ENCODE measurements around the gene SUSD2.
"Not testable (repeated sequence)": the region's sequence is repeated elsewhere in the genome, so short reads cannot be mapped to it uniquely, and the experiment has no call there.

Gene SUSD2

DNA sequence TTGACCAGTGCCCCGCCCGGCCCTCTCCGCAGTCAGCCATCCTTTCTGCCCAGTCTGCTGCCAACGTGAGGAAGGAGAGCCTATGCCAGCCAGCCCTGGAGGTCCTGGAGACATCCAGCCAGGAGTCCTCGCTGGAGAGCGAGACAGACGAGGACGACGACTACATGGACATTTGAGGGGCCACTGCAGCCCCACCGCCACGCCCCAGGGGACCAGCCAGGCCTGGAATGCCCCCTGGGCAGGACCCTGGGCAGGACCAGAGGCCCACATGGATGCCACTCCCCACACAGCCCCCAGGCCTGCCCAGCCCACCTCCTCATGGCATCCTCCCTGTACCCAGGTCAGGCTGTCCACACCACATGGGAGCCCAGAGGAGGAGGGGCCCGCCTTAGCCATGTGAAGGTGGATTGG, 3.3 kb upstream of the SUSD2 start:
- no peak for DNase-seq

DNA sequence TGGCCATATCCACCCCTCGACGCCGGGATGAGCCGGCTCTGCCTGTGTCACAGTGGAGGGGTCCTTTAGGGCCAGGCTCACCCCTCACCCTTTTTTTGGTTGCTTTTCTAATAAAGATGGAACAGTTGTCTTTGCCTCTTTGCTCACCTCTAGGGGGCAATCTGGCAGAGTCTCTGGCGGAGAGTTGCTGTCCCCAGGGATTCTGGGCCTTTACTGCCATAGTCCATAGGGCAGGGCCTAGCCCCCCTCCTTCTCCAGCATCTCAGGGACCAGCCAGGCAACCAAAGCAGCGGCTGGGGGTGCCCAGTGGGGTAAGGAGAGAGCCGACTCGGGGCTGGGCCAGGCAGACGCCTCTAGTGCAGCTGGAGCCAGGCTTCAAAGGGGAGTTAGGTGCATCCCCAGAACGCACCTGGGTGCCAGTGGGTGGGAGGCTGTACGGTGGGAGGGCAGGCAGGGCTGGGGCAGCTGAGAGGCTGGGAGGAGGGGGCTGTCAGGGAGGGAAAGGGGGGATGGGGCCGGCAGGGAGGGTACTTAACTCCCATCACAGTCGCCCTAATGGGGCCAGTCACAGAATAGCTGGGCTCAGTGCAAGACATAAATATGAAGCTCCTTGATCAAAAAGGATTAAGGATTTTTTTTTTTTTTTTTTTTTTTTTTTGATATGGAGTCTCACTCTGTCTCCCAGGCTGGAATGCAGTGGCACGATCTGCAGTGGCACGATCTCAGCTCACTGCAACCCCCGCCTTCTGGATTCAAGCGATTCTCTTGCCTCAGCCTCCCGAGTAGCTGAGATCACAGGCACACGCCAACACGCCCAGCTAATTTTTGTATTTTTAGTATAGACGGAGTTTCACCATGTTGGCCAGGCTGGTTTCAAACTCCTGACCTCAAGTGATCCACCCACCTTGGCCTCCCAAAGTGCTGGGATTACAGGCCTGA, 2.5 kb upstream of the SUSD2 start:
- no peak for DNase-seq

DNA sequence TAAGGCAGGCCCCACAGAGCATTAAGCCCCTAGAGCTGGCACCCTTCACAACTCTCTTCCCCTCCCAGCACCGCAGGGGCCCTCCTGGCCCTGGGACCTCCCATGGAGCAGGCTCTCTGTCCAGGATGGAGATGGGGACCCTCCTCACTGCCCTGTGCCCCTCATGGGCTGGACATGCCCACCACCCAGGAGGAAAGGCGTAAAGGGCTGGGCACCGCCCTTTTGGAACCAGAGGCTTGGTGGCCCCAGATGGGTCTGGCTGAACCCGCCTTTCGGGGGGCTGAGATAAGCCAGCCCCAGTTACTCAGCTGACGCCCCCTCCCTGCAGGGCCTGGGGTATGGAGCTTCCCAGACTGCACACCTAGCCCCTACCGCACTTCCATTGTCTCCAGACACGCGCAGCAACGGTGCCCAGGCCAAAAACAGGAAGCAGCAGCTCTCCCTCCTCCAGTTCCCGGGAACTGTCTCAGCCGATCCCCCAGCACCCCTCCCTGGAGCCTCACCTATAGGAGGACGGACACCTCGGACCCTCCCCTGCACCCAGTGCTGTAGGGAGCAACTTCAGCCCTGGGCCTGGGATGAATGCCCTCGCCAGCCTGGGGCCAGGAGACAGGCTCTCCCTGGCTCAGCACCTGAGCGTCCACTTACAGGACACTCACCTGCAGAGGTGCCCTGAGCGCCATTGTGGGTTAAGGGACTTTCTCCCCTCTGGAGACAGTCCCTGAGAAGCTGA, 1.6 kb upstream of the SUSD2 start:
- DNase-seq, result no peak

DNA sequence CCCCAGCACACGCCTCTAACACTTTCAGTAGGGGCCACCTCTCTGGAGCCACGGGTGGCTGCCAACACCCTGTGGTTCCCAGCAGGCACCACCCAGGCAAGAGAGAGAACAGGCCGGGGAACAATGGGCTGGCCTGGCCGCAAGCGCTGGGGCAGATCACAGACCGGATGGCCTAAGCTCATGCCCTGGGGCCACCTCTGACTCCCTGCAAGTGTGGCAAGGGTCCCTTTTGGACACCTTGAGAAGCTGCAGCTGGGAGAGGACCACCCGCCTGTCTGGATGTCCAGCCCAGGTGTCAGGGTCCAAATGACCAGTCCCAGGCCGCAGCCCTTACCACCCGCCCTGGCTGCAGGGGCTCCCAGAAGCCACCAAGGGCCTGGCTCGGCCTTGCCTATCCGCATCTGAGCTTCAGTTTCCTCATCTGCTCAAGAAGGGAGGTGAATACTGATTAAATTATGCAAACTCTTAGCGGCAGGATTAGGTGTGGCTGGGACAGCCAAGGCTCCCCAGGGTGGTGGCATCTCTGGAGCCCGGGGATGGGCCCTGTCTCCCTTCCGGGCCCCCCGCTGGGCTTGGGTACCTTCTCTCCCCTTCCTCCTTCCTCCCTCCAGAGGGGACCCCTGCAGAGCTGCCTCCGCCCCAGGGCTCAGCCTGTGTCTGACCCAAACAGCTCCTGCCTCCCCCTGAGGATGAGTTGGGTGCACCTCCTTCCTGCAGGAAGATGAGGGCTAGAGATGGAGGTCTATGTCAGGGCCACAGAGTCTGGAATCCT, 785 bp upstream of the SUSD2 start:
- no peak for DNase-seq

DNA sequence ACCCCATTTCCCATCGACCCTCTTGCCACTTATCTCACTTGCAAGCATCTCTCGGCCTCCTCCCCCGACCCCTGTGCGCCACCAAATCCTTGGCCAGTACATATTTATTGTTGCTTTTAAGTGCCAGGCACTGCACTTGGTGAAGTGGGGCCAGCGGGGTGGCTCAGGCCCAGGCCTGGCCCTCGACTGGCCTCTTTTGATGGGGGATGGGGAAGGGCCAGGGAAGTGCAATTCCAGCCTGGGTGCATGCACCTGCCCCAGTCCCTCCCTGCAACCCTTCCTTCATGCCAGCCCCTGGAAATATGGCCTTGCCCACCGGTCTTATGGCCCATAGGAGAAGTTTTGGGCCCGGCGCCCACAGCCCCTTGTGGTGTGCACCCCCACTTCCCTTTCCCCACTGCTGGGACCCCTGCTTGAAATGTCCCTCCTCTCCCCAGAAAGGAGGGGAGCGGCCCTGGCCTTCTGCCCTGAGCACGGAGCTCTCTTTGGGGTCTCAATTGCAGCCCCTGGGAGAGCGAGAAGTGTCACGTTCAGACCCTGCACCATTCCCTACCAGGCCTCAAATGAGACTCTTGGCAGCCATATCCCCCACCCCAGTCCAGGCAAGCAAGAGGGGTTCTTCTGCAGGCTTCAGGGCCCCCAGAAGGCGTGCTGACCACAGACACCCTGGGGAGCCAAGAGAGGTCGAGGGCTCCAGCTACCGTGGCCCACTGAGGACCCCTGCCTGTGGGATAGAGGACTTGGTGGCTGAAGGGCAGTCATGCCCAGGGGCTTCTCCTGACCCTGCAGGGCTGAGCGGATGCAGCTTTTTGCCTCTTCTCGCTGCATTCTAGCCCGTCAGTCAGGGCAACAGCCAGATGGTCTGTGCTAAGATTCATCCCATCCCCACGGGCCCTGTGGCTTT, 961 bp downstream of the SUSD2 start:
- no peak for DNase-seq

DNA sequence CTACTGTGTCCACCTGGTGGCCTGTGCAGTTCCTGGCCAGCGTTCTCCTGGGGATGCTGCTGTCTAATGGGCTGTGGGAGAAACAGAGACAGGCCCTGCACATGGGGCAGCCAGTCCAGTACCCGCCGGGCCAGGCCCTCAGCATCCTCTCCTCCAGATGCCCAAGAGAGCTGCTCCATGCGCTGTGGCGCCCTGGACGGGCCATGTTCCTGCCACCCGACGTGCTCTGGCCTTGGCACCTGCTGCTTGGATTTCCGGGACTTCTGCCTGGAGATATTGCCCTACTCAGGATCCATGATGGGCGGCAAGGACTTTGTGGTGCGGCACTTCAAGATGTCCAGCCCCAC, 1.6 kb downstream of the SUSD2 start:
- not testable (repeated sequence) for DNase-seq

DNA sequence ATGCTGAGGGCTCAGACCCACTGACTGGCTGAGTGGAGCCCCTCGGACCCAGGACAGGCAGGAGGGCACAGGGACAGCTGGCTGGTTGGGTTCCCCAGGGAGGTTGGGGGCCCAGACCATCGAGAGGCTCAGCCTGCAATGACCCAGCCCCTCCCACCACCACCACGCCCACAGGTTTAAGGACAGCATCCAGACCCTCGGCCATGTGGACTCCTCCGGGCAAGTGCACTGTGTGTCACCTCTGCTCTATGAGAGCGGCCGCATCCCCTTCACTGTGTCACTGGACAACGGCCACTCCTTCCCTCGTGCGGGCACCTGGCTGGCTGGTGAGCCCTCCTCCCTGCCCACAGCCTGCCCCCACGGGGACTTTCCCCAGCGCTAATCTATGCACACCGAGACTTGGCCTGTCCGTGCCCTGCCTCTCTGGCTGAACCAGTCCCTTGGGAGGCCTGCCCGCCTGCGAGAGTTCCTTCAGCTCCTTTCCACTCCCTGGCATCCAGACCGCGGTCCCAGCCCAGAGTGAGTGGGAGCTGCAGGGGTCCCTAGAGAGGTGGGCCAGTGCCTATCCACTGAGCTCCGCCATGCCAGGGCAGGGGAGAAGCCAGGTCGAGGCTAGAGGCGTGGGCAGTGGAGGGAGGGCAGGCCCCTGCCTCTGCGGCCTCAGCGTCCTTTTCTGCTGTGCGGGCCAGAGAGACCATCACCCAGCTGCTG, 2.2 kb downstream of the SUSD2 start:
- no peak for DNase-seq

DNA sequence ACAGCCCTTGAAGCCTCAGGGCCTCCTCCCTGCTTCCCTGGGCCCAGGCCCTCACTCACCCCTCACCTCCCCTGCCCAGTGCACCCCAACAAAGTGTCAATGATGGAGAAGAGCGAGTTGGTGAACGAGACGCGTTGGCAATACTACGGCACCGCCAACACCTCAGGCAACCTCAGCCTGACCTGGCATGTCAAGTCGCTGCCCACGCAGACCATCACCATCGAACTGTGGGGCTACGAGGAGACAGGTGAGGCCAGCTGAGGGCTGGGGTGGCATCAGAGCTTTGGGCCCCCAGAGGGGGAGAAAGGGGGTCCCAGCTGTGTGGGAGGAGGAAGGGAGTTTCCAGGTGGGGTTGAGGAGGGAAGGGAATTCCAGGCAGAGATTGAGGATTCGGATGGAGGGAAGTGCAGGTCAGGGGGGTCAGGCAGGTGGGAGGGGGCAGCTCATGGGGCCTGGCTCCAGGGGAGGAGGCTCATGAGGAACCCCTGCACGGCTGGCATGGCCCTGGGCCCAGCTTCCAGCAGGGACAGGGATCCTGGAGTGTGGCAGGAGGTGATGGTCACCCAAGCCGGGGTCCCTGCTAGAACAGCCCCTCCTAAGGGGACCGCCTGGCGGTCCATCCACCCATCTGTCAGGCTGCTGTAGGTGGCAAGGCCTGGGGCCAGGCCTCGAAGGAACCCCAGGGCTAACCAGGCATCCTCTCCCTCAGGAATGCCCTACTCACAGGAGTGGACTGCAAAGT, 2.9 kb downstream of the SUSD2 start:
- DNase-seq, result no peak

DNA sequence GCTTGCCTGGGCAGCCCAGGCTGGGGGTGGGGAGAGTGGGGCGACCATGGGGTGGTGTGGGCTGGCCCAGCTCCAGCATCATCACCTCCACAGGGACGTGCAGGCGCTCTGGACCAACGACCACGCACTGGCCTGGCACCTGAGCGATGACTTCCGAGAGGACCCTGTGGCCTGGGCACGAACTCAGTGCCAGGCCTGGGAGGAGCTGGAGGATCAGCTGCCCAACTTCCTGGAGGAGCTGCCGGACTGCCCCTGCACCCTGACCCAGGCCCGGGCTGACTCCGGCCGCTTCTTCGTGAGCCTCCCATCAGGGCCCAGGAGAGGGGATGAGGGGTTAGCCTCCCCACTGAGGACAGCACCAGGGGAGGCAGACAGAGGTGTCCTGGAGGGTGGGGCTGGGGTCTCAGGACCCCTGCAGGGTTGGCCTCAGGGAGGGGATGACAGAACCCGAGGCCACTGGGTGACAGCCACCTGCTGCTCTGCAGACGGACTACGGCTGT, 3.8 kb downstream of the SUSD2 start:
- DNase-seq, result no peak

DNA sequence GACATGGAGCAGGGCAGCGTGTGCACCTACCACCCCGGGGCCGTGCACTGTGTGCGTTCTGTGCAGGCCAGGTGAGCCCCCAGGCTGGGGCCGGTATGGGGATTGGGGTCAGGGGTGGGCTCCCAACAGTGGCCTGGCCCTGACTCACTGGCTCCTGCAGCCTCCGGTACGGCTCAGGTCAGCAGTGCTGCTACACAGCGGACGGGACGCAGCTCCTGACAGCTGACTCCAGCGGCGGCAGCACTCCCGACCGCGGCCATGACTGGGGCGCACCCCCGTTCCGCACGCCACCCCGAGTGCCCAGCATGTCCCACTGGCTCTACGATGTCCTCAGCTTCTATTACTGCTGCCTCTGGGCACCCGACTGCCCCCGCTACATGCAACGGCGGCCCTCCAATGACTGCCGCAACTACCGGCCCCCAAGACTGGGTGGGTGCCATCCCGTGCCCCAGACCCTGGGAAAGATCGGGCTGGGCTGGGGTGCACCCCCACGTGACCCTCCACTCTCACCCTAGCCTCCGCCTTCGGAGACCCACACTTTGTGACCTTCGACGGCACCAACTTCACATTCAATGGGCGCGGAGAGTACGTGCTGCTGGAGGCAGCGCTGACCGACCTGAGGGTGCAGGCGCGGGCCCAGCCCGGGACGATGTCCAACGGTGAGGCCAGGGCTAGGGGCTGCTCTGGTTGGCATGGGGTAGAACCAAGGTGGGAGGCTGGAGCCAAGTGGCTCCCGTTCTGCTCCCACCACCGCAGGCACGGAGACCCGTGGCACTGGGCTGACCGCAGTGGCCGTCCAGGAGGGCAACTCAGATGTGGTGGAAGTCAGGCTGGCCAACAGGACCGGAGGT, 4.4 kb downstream of the SUSD2 start:
- no peak for DNase-seq

DNA sequence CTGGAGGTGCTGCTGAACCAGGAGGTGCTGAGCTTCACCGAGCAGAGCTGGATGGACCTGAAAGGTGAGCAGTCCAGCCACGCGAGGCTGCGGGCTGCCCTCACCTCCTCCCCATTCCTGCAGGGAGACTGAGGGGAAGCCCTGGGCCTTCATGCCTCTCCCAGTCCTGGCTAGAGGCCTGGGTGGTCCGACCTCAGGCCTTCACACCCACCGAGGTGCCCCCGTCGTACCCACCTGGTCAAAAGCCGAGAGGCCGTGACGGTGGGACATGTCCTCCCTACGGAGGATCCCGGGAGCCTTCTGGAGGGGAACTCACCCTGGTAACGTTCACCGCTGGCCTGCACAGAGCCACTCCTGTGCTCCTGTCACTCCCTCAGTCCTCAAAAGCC, 5.1 kb downstream of the SUSD2 start:
- DNase-seq, result no peak

DNA sequence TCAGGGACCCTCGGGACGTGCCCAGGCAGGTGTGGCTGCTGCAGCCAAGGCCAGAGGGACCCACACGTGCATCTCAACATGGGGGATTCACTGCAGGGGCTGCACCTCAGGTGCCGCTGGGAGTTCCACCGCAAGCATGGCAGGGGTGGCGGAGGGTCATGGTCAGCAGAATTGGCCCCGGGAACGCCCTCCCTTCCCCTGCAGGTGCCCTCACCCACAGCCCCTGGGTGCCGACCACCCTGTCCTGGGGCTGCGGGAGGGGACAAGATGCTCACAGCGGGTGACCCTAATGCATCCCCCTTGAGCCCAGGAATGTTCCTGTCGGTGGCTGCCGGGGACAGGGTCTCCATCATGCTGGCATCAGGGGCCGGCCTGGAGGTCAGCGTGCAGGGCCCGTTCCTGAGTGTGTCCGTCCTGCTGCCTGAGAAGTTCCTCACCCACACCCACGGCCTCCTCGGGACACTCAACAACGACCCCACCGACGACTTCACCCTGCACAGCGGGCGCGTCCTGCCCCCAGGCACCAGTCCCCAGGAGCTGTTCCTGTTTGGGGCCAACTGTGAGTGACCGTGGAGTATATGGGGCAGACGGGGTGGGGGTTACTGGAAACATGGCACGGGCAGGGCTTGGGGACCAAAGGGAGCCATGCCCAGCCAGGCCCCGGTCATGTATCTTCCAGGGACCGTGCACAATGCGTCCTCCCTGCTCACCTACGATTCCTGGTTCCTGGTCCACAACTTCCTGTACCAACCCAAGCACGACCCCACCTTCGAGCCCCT, 5.8 kb downstream of the SUSD2 start:
- DNase-seq, result no peak

DNA sequence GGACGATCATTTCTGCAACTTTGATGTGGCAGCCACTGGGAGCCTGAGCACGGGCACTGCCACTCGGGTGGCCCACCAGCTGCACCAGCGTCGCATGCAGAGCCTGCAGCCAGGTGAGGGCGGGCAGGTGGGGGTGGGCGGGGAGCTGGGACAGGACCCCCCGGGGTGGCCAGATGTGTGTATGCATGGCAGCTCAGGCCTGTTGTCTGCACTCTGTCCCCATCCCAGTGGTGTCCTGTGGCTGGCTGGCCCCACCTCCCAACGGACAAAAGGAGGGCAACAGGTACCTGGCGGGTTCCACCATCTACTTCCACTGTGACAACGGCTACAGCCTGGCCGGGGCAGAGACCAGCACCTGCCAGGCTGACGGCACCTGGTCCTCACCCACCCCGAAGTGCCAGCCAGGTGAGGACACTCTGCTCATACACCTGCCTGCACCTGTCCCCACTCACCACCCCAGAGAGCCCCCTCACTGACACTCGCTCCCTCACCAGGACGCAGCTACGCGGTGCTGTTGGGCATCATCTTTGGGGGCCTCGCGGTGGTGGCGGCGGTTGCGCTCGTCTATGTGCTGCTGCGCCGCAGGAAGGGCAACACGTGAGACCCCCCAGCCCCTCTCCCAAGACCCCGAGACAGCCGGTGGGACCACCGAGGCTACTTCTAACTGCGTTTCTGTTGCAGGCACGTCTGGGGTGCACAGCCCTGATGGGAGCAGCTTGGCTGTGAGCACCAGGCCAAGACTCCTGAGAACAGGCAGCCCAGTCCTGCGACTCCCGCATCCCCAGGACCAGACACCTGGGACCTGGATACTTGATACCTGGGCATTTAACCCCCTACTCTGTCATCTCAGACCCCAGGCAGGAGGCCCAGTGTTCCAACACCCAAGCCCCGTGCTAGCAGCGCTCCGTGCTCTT, 6.7 kb downstream of the SUSD2 start:
- DNase-seq, result no peak

DNA sequence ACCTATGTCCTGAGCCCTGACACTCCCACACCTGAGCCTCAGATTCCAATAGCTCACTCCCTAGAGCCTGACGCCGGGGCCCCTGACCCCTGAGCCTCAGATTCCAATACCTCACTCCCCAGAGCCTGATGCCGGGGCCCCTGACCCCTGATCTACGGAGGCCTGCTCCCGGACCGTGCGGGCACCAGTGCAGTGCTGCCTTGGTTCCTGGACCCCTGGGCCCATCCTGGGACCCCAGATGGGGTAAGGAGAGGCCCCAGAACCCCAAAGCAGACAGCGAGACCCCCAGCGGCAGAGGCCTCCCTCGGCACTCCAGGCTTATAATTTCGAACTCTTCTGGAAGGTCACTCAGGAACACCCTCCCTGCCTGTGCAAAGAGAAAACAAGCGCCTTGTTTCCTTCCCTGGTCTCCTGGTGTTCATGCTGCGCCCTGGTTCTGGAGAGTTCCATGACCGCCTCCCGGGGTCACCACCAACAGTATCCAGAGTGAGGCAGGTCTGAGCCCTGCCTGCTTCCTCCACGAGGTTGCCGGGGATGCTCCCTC, 7.5 kb downstream of the SUSD2 start:
- DNase-seq, result no peak

DNA sequence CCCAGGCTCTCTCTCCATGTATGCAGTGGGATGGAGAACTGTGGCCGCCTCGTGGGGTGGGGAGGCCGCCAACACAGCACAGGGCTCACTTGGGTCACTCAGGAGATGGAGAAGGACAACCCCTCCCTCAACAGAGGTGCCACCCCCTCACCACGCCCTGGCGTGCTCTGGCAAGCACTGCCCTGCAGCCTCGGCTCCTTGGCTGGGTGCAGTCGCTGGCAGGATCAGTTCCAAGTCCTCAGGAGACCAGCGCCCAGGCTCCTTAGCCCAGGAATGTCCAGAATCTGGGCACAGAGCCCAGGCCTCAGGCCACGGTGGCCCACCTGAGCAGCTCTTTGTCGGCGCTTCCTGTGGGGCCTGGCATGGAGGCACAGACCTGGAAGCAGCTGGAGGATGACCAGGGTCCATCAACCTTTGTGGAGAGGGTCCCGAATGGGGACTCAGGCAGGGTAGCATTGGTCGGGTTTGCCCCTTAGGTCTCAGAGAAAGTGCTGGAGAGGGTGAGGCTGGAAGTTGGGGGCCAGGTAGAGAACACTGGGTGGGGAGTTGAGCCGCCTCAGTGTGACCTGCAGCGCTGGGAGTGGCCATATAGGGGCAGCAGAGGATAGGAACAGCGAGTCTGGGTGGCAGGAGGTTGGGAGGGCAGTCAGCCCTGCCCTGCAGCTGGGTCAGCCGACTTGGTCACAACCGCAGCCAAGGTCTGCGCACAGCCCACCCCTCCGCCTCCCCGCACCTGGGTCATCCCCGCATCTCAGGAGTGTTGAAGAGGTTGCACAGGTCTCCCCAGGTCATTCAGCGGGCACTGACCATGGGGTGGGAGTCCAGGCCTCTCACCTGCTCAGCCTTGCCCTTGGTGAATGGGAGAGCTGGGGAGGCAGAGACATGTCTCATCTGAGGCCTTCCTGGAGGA, 8.2 kb downstream of the SUSD2 start:
- DNase-seq, result no peak

DNA sequence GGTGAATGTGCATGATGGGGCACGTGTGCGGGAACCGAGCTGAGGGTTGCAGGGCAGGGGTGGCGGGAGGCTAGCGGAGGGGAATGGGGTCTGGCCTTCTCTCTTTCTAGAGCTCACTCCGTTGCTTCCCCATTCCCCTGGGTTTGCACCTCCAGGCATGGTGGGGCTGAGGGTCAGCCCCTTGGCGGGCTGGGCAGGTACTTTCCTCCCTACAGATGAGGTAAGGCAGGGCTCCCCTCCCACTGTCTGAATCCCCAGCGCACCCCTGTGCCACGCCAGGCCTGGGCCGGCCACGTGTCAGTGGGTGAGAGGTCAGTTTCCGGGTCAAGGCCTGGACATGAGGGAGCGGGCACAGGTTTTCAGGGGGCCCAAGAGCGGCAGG, 8.9 kb downstream of the SUSD2 start:
- DNase-seq, result no peak

Measured in NCI-H2081 (cell line).